ENCODE results near the gene TMEM100. TPM values are rescaled to one million over a fixed set of nuclear protein-coding genes. Genes with fewer than 3 reads are reported as not detected.

The TMEM100 gene
- polyA plus RNA-seq, 3 donors = not detected

GRCh38 chr17:55764610-55765009, 41.9 kb upstream of the TMEM100 start:
- H3K4me1 Mint-ChIP-seq = peaks cover 26% of the 10 kb centered on the region
- no peak for TF ChIP-seq CTCF (IDR thresholded peaks at IDR 0.05)
- intact Hi-C loops (cut with micrococcal nuclease) = no loop called here
- H4K20me1 ChIP-seq (ENCODE audit: insufficient read depth, low read length) = no peaks in the 10 kb centered on the region
- peak overlapping the region in 1 of 7 donors; percentile 19 for H3K27ac Mint-ChIP-seq
- no peak overlapping the region for H3K9ac ChIP-seq (ENCODE audit: insufficient read depth, low read length, poor library complexity, severe bottlenecking)
- no peaks in the 10 kb centered on the region for H3K9me3 Mint-ChIP-seq
- no peaks in the 10 kb centered on the region for H3K27me3 ChIP-seq (ENCODE audit: control insufficient read depth in 2 of 2, insufficient read depth in 2 of 2, low read length in 2 of 2)
- no peak overlapping the region for H3K4me3 ChIP-seq (replicated peaks in 1 of 3; ENCODE audit: low read depth in 2 of 3, low read length in 3 of 3)
- 93% methylated on average over 3 of the region's 4 CpGs for WGBS (ENCODE audit: insufficient coverage)
- no peak overlapping the region for H3K4me2 ChIP-seq (replicated peaks; ENCODE audit: extremely low read depth, low read length, poor library complexity, severe bottlenecking)
- no peaks in the 10 kb centered on the region for H3K9me3 ChIP-seq (replicated peaks in 1 of 2; ENCODE audit: control insufficient read depth in 1 of 2, insufficient read depth in 1 of 2, low read length in 2 of 2)
- H3K79me2 ChIP-seq (ENCODE audit: insufficient read depth, low read length) = peaks cover 7% of the 10 kb centered on the region
- H3K4me3 Mint-ChIP-seq = no peak overlapping the region
- DNase-seq = no peak
- H2AFZ ChIP-seq (ENCODE audit: insufficient read depth, low read depth, low read length, poor library complexity, severe bottlenecking) = no peak overlapping the region
- H3K4me1 ChIP-seq (ENCODE audit: control insufficient read depth in 1 of 2, insufficient read depth in 2 of 2, low read length in 2 of 2) = peaks cover 23 to 24% of the 10 kb centered on the region in 2 donors
- H3K27me3 Mint-ChIP-seq (ENCODE audit: low read depth in 3 of 3) = peaks cover 0 to 2% (median 0%) of the 10 kb centered on the region in 3 donors
- H3K36me3 ChIP-seq (replicated peaks in 1 of 2; ENCODE audit: control insufficient read depth in 1 of 2, insufficient read depth in 2 of 2, low read length in 2 of 2) = peaks cover 4 to 17% of the 10 kb centered on the region in 2 donors
- H3K36me3 Mint-ChIP-seq = peaks cover 12 to 21% of the 10 kb centered on the region in 2 donors
- H3K27ac ChIP-seq (ENCODE audit: low read depth in 1 of 2, low read length in 2 of 2) = peak overlapping the region in 1 of 2 donors; percentile 63

- H3K4me1 ChIP-seq (ENCODE audit: control insufficient read depth in 1 of 2, insufficient read depth in 2 of 2, low read length in 2 of 2) = peaks cover 17% of the 10 kb centered on the region in 2 donors
- Mint-ChIP-seq H3K27me3 (ENCODE audit: low read depth in 3 of 3) (peaks cover 0 to 2% (median 0%) of the 10 kb centered on the region in 3 donors), H3K9me3 (no peaks in the 10 kb centered on the region), H3K36me3 (peaks cover 8 to 16% of the 10 kb centered on the region in 2 donors), H3K27ac (peak overlapping the region in 6 of 7 donors; percentile 9 to 81 (median 58)), H3K4me3 (peak overlapping the region in 1 of 2 donors; percentile 50), H3K4me1 (peaks cover 18% of the 10 kb centered on the region)
- DNase-seq = peak; percentile 21 to 90 (median 81)
- H3K79me2 ChIP-seq (ENCODE audit: insufficient read depth, low read length) = peaks cover 12% of the 10 kb centered on the region
- H3K9ac ChIP-seq (ENCODE audit: insufficient read depth, low read length, poor library complexity, severe bottlenecking) = no peak overlapping the region
- H3K4me2 ChIP-seq (replicated peaks; ENCODE audit: extremely low read depth, low read length, poor library complexity, severe bottlenecking) = peak overlapping the region; percentile 23
- no peak for TF ChIP-seq CTCF (IDR thresholded peaks at IDR 0.05)
- WGBS (ENCODE audit: insufficient coverage) = 100% methylated on average over 1 of the region's 6 CpGs
- intact Hi-C loops (cut with micrococcal nuclease) = no loop called here
- peak overlapping the region in 1 of 3 experiments; percentile 10 for H3K4me3 ChIP-seq (replicated peaks in 1 of 3; ENCODE audit: low read depth in 2 of 3, low read length in 3 of 3)
- H3K36me3 ChIP-seq (replicated peaks in 1 of 2; ENCODE audit: control insufficient read depth in 1 of 2, insufficient read depth in 2 of 2, low read length in 2 of 2) = peaks cover 4 to 15% of the 10 kb centered on the region in 2 donors
- H4K20me1 ChIP-seq (ENCODE audit: insufficient read depth, low read length) = peaks cover 1% of the 10 kb centered on the region
- H3K9me3 ChIP-seq (replicated peaks in 1 of 2; ENCODE audit: control insufficient read depth in 1 of 2, insufficient read depth in 1 of 2, low read length in 2 of 2) = no peaks in the 10 kb centered on the region
- no peak overlapping the region for H2AFZ ChIP-seq (ENCODE audit: insufficient read depth, low read depth, low read length, poor library complexity, severe bottlenecking)
- no peaks in the 10 kb centered on the region for H3K27me3 ChIP-seq (ENCODE audit: control insufficient read depth in 2 of 2, insufficient read depth in 2 of 2, low read length in 2 of 2)
- H3K27ac ChIP-seq (ENCODE audit: low read depth in 1 of 2, low read length in 2 of 2) = peak overlapping the region in 1 of 2 donors; percentile 63
Observed at GRCh38 chr17:55763856-55764255, 41.2 kb upstream of the TMEM100 start.

All from CD14-positive monocyte (primary cell).